Chondrocyte (in vitro differentiated cells): ENCODE results near the gene UCP2. TPM values are rescaled to one million over a fixed set of nuclear protein-coding genes. Genes with fewer than 3 reads are reported as not detected.
"Not testable (repeated sequence)": the region's sequence is repeated elsewhere in the genome, so short reads cannot be mapped to it uniquely, and the experiment has no call there.

ENCODE experiments used
- DNase-seq: peaks from one replicate; pipeline ENCODE4 v3.0.0; 2021; ENCODE audit warnings: mixed read lengths, low spot score
- H3K27ac Mint-ChIP-seq: one replicate; pipeline ENCODE4 v1.8.0; 2021; ENCODE audit warnings: mild to moderate bottlenecking, moderate library complexity, mixed read lengths; ENCODE audit not compliant: unreplicated experiment
- H3K27me3 Mint-ChIP-seq: 2 replicates; pipeline ENCODE4 v1.8.0; 2021; ENCODE audit warnings: low read depth, mixed read lengths
- H3K36me3 Mint-ChIP-seq: 2 replicates; pipeline ENCODE4 v1.8.0; 2021; ENCODE audit warnings: low read depth, mixed read lengths
- H3K4me1 Mint-ChIP-seq: 2 replicates; pipeline ENCODE4 v1.8.0; 2021; ENCODE audit warnings: low read depth, mild to moderate bottlenecking, mixed read lengths
- H3K4me3 Mint-ChIP-seq: one replicate; pipeline ENCODE4 v1.8.0; 2021; ENCODE audit warnings: mild to moderate bottlenecking, moderate library complexity, mixed read lengths; ENCODE audit not compliant: unreplicated experiment
- H3K9me3 Mint-ChIP-seq: 2 replicates; pipeline ENCODE4 v1.8.0; 2021; ENCODE audit warnings: low read depth, mixed read lengths
- total RNA-seq: library from RNA; stranded (reverse); gene quantifications from 3 replicates; pipeline ENCODE4 v1.2.1, GENCODE V29; 2021
- TF ChIP-seq, protein P1 (sequence below): fragments of 200-600 bp; sonication (generic); IDR thresholded peaks from 2 replicates; pipeline ENCODE4 v1.5.0; 2021; ENCODE audit warnings: antibody characterized with exemption, mild to moderate bottlenecking, moderate library complexity

Gene UCP2
- total RNA-seq, 1 donor from 2014 or later: 41.0 TPM

GRCh38 chr11:73989156-73989555, 6.5 kb upstream of the UCP2 start:
- Mint-ChIP-seq H3K27me3 (no peaks in the 10 kb centered on the region), H3K4me3 (no peak overlapping the region), H3K4me1 (peaks cover under 1% of the 10 kb centered on the region), H3K9me3 (no peaks in the 10 kb centered on the region), H3K36me3 (no peaks in the 10 kb centered on the region), H3K27ac (no peak overlapping the region)
- TF ChIP-seq, protein P1, sequence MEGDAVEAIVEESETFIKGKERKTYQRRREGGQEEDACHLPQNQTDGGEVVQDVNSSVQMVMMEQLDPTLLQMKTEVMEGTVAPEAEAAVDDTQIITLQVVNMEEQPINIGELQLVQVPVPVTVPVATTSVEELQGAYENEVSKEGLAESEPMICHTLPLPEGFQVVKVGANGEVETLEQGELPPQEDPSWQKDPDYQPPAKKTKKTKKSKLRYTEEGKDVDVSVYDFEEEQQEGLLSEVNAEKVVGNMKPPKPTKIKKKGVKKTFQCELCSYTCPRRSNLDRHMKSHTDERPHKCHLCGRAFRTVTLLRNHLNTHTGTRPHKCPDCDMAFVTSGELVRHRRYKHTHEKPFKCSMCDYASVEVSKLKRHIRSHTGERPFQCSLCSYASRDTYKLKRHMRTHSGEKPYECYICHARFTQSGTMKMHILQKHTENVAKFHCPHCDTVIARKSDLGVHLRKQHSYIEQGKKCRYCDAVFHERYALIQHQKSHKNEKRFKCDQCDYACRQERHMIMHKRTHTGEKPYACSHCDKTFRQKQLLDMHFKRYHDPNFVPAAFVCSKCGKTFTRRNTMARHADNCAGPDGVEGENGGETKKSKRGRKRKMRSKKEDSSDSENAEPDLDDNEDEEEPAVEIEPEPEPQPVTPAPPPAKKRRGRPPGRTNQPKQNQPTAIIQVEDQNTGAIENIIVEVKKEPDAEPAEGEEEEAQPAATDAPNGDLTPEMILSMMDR: no peak
- DNase-seq: no peak

DNA sequence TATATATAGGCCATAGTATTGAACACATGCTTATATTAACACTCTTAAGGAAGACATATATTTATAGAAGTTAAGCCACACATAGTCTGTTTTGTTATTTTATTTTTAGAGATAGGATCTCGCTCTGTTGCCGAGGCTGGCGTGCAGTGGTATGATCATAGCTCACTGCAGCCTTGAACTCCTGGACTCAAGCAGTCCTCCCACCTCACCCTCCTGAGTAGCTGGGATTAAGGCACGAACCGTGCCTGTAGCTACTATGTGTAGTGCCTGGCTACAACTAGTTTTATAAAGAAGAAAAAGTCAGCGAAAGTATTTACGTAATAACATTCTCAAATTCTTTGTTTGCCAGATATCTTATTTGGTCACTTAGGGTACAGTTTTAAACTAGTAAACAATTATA, 5.6 kb upstream of the UCP2 start:
- H3K9me3 Mint-ChIP-seq: no peaks in the 10 kb centered on the region
- no peaks in the 10 kb centered on the region for H3K36me3 Mint-ChIP-seq
- H3K4me1 Mint-ChIP-seq: peaks cover 9% of the 10 kb centered on the region
- TF ChIP-seq, protein P1: no peak
- peak; percentile 2 for DNase-seq
- no peaks in the 10 kb centered on the region for H3K27me3 Mint-ChIP-seq
- no peak overlapping the region for H3K4me3 Mint-ChIP-seq
- no peak overlapping the region for H3K27ac Mint-ChIP-seq

DNA sequence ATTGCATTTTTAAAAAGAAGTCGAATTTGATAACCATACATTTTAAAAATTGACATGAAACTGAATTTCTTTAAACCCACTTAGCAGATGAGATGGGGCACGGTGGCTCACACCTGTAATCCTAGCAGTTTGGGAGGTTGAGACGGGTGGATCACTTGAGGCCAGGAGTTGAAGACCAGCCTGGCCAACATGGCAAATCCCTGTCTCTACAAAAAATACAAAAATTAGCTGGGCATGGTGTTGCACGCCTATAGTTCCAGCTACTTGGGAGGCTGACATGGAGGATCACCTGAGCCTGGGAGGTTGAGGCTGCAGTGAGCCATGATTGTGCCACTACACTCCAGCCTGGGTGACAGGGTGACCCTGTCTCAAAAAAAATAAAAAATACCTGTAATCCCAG, 3.0 kb upstream of the UCP2 start:
- not testable (repeated sequence) for H3K9me3 Mint-ChIP-seq, H3K4me3 Mint-ChIP-seq, H3K36me3 Mint-ChIP-seq, H3K27me3 Mint-ChIP-seq, H3K27ac Mint-ChIP-seq
- peak; percentile 32 for DNase-seq
- peaks cover 28% of the 10 kb centered on the region for H3K4me1 Mint-ChIP-seq

DNA sequence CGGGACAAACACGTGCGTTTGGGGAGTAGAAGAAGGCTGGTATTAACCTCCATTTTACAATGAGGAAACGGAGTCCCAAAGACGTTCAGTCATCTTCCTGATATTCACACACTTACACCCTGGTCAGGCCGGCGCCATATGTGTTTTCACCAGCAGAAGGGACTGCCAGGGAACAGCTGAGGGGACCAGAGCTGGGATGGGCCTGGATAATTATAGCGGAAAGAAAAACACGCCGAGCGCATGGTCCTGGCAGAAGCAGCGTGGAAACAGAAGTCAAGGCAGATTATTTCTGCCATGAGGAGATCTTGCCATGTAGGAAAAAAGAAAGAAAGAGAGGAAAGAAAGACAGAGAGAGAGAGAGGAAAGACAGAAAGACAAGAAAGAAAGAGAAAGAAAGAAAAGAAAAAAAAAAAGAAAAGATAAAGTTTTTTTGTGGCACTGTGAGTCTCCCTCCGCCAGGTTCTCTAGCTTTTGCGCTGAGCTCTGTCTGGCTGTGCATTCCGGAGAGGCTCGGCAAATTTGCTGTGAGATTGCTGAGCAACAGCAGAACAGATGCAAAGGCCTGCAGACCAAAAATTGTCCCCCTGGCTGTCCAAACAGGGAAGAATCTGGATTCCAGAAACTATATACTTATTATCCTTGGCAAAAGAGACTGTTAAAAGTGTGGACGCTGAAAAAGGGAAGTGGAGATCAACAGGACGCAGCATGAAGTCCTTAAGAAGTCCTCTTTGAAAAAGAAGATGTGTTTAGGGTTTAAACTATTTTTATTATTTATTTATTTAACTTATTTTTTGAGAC, 1.3 kb upstream of the UCP2 start:
- Mint-ChIP-seq H3K4me3 (peak overlapping the region; percentile 95), H3K9me3 (no peaks in the 10 kb centered on the region), H3K27ac (peak overlapping the region; percentile 97), H3K27me3 (no peaks in the 10 kb centered on the region), H3K36me3 (no peaks in the 10 kb centered on the region), H3K4me1 (peaks cover 38% of the 10 kb centered on the region)
- DNase-seq: peak; percentile 34
- TF ChIP-seq, protein P1: no peak

- DNase-seq: peak; percentile 95
- Mint-ChIP-seq H3K9me3 (no peaks in the 10 kb centered on the region), H3K4me1 (peaks cover 39% of the 10 kb centered on the region), H3K27ac (peak overlapping the region; percentile 97), H3K27me3 (no peaks in the 10 kb centered on the region), H3K4me3 (peak overlapping the region; percentile 95), H3K36me3 (no peaks in the 10 kb centered on the region)
- TF ChIP-seq, protein P1: no peak
Observed at GRCh38 chr11:73982990-73983740, 522 bp upstream of the UCP2 start.
